Panc1 (cell line): ENCODE measurements around the gene CER1. TPM values are rescaled to one million over a fixed set of nuclear protein-coding genes. Genes with fewer than 3 reads are reported as not detected.

ENCODE experiments used
- ATAC-seq: fragments of 200-7000 bp; cut with Tn5 transposase; 2 replicates; pipeline ENCODE4 v1.9.1; 2020; ENCODE audit warnings: mild to moderate bottlenecking, moderate library complexity
- BruUV-seq: library from RNA; stranded (reverse); fragments of 400-500 nt; replicated peaks from 2 replicates; lab custom pipeline; 2021; lab: Mats Ljungman, UMichigan
- CTCF ChIA-PET: fragments of 300-600 bp; sonication (Branson Sonifier 250); formaldehyde crosslinking; loops from one replicate; lab custom pipeline; 2022; ENCODE audit warnings: antibody characterized with exemption; lab: Charles Lee
- POLR2A ChIA-PET: fragments of 300-600 bp; sonication (Branson Sonifier 250); formaldehyde crosslinking; loops from one replicate; lab custom pipeline; 2022; ENCODE audit warnings: antibody characterized with exemption; lab: Charles Lee
- DNase-seq: peaks from one replicate; pipeline ENCODE4 v3.0.0-alpha.2; 2010; ENCODE audit warnings: low read depth, low spot score
- H3K27ac ChIP-seq: 2 replicates; pipeline ENCODE4 v1.5.1; 2011; ENCODE audit warnings: mild to moderate bottlenecking, low read length, inconsistent platforms
- H3K27me3 ChIP-seq: fragments of 200-500 bp; sonication (Bioruptor generic); 2 replicates; pipeline ENCODE4 v1.6.0; 2014; ENCODE audit warnings: low read length, inconsistent platforms; ENCODE audit not compliant: control insufficient read depth, insufficient read depth
- H3K36me3 ChIP-seq: fragments of 200-500 bp; sonication (Bioruptor generic); 2 replicates; pipeline ENCODE4 v1.5.1; 2014; ENCODE audit warnings: inconsistent platforms, mild to moderate bottlenecking, low read length, moderate library complexity; ENCODE audit not compliant: control insufficient read depth, insufficient read depth
- H3K4me1 ChIP-seq: 2 replicates; pipeline ENCODE4 v1.5.1; 2011; ENCODE audit warnings: inconsistent platforms, mild to moderate bottlenecking, low read length, moderate library complexity; ENCODE audit not compliant: control insufficient read depth, insufficient read depth
- H3K4me3 ChIP-seq, 2 experiments: 2 replicates each; pipeline ENCODE4 v1.5.1; 2011 to 2012; ENCODE audit warnings: low read depth in 2 of 2, low read length in 2 of 2, mild to moderate bottlenecking in 2 of 2, inconsistent platforms in 1 of 2, moderate library complexity in 1 of 2
- H3K9me3 ChIP-seq: fragments of 200-500 bp; sonication (Bioruptor generic); 2 replicates; pipeline ENCODE4 v1.5.1; 2014; ENCODE audit warnings: low read depth, mild to moderate bottlenecking, inconsistent platforms, low read length, moderate library complexity; ENCODE audit not compliant: control insufficient read depth, insufficient read depth
- POLR2AphosphoS5 ChIP-seq: IDR thresholded peaks from 2 replicates; pipeline ENCODE4 v1.6.1; 2012; ENCODE audit warnings: mild to moderate bottlenecking, low read depth, low read length, moderate library complexity
- REST ChIP-seq, 2 experiments: IDR thresholded peaks; 2 replicates each; pipeline ENCODE4 v1.6.1; 2011 to 2012; ENCODE audit warnings: low read depth in 2 of 2, control low read depth in 1 of 2, low read length in 1 of 2, mild to moderate bottlenecking in 1 of 2, moderate library complexity in 1 of 2; ENCODE audit not compliant: insufficient read depth in 1 of 2
- SIN3A ChIP-seq: IDR thresholded peaks from 2 replicates; pipeline ENCODE4 v1.6.1; 2012; ENCODE audit warnings: low read depth, mild to moderate bottlenecking, low read length, moderate library complexity, borderline replicate concordance; ENCODE audit not compliant: insufficient read depth
- TCF7L2 ChIP-seq: IDR thresholded peaks from 2 replicates; pipeline ENCODE4 v1.6.1; 2011; ENCODE audit warnings: mild to moderate bottlenecking, low read depth, low read length, inconsistent platforms
- in situ Hi-C: cut with HindIII; loops from 2 replicates; pipeline ENCODE4 v1.10.0; 2016; ENCODE audit warnings: low sequenced_read_pairs, low pct_unique_long_range_greater_than_20kb
- intact Hi-C: fragments of 100-400 bp; cut with micrococcal nuclease; formaldehyde crosslinking; loops from one replicate; pipeline ENCODE4 v1.10.0; 2022; ENCODE audit not compliant: unreplicated experiment
- total RNA-seq: library from RNA; stranded (reverse); gene quantifications from one replicate; pipeline ENCODE4 v1.2.1, GENCODE V29; 2021; ENCODE audit not compliant: unreplicated experiment
- TF ChIP-seq, protein P1 (sequence below): fragments of 450-650 bp; IDR thresholded peaks from 2 replicates; pipeline ENCODE4 v1.5.1; 2017; ENCODE audit warnings: mild to moderate bottlenecking

Gene CER1
- total RNA-seq, 1 experiment from 2014 or later, result not detected

- in situ Hi-C loops, result no loop called here
- Histone ChIP-seq H3K9me3 (no peaks in the 10 kb centered on the region), H3K4me3 (no peak overlapping the region), H3K27me3 (no peaks in the 10 kb centered on the region), H3K27ac (no peak overlapping the region), H3K36me3 (no peaks in the 10 kb centered on the region), H3K4me1 (no peaks in the 10 kb centered on the region)
- DNase-seq, result no peak
- BruUV-seq, result no TSS peak
- CTCF ChIA-PET, result no interaction called here
- ATAC-seq, result no peak
- TF ChIP-seq POLR2AphosphoS5, result no peak
- TF ChIP-seq, protein P1, sequence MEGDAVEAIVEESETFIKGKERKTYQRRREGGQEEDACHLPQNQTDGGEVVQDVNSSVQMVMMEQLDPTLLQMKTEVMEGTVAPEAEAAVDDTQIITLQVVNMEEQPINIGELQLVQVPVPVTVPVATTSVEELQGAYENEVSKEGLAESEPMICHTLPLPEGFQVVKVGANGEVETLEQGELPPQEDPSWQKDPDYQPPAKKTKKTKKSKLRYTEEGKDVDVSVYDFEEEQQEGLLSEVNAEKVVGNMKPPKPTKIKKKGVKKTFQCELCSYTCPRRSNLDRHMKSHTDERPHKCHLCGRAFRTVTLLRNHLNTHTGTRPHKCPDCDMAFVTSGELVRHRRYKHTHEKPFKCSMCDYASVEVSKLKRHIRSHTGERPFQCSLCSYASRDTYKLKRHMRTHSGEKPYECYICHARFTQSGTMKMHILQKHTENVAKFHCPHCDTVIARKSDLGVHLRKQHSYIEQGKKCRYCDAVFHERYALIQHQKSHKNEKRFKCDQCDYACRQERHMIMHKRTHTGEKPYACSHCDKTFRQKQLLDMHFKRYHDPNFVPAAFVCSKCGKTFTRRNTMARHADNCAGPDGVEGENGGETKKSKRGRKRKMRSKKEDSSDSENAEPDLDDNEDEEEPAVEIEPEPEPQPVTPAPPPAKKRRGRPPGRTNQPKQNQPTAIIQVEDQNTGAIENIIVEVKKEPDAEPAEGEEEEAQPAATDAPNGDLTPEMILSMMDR, result no peak
- TF ChIP-seq TCF7L2, result no peak
- no peak for TF ChIP-seq REST (IDR thresholded peaks at IDR 0.05; ENCODE audit: insufficient read depth in 1 of 2, low read depth in 2 of 2, low read length in 1 of 2)
- no peak for TF ChIP-seq SIN3A
- POLR2A ChIA-PET, result no interaction called here
- intact Hi-C loops, result no loop called here
Measured at GRCh38 chr9:14748373-14748772, 25.8 kb upstream of the CER1 start.

- intact Hi-C loops (no loop called here), in situ Hi-C loops (no loop called here)
- ATAC-seq (no peak), DNase-seq (no peak)
- no peaks in the 10 kb centered on the region for H3K9me3 ChIP-seq
- H3K36me3 ChIP-seq, result no peaks in the 10 kb centered on the region
- H3K27ac ChIP-seq, result no peak overlapping the region
- H3K4me1 ChIP-seq, result no peaks in the 10 kb centered on the region
- BruUV-seq, result no TSS peak
- TF ChIP-seq TCF7L2 (no peak), REST (IDR thresholded peaks at IDR 0.05; ENCODE audit: insufficient read depth in 1 of 2, low read depth in 2 of 2, low read length in 1 of 2) (no peak), POLR2AphosphoS5 (no peak), SIN3A (no peak)
- TF ChIP-seq, protein P1, result no peak
- POLR2A ChIA-PET, result no interaction called here
- H3K27me3 ChIP-seq, result no peaks in the 10 kb centered on the region
- H3K4me3 ChIP-seq, result no peak overlapping the region
- CTCF ChIA-PET, result no interaction called here
Measured at GRCh38 chr9:14747111-14747510, 24.6 kb upstream of the CER1 start.
